ENCODE data around the gene P3H4.

The P3H4 gene

DNA sequence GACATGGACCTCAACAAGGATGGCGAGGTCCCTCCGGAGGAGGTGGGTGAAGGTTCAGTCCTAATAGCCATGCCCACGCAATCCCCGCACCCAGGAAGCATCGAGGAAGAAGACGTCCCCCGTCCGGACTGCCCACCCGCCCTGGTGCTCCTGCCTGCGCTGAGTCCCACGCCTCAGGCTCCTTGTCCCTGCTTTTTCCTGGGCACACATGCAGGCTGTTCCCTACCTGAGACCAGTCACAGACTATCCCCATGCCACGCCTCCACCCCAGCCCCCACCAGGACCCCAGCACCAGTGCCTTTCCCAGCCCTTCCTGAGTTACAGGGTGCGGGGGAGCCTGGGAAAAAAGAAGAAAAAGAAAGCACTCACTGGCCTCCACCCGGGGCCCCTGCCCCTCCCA is 10.0 kb upstream of the P3H4 start:
- no peak for DNase-seq

DNA sequence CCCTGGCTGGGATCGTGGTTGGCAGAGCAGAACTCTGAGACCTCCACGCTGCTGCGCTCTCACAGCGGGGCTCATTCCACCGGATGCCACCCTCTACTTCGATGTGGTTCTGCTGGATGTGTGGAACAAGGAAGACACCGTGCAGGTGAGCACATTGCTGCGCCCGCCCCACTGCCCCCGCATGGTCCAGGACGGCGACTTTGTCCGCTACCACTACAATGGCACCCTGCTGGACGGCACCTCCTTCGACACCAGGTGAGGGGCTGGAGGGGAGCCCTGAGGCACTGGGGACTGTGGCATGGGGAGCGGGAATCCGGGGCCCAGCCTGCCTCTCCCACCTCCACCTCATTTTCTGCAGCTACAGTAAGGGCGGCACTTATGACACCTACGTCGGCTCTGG is 6.3 kb upstream of the P3H4 start:
- DNase-seq, result no peak

DNA sequence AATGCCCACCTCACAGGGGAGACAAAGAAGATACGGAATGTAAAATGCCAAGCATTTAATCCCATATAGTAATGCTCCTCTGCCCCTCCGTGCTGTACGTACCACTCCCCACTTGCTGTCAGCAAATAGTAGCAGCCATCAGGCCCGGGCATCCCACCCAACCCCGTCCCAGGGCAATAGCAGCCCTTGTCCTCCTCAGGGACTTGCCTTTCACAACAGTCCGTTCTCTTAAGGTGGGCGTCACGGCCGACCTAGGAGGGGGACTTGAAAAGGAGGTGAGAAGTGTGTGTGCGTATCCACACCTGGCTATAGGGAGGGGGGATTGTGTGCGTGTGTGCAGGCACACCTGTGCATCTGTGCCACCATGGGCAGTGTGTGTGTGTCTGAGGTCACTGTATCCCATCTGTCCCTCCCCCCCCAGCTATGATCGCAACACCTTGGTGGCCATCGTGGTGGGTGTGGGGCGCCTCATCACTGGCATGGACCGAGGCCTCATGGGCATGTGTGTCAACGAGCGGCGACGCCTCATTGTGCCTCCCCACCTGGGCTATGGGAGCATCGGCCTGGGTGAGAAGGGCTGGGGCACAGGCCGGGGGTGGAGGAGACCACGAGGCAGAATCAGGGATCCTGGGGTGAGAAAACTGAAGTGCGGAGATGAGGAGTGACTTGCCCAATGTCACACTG is 5.0 kb upstream of the P3H4 start:
- no peak for DNase-seq

DNA sequence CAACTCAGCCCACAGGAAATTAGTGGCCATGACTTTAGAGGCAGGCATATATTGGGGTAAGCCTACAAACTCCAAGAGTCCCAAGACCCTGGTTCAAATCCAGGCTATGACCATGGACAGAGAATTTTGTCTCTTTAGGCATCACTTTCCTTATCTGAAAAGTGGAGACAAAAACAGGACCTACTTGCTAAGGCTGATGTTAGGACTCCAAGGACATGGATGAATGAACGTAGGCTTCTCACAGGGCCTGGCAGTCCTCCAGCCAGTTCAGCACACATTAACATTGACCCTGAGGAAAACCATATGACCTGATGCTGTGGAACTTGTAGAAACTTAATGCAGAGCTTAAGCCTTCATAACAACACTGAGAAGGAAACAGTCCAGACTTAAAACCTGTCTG is 2.4 kb upstream of the P3H4 start:
- DNase-seq, result no peak

DNA sequence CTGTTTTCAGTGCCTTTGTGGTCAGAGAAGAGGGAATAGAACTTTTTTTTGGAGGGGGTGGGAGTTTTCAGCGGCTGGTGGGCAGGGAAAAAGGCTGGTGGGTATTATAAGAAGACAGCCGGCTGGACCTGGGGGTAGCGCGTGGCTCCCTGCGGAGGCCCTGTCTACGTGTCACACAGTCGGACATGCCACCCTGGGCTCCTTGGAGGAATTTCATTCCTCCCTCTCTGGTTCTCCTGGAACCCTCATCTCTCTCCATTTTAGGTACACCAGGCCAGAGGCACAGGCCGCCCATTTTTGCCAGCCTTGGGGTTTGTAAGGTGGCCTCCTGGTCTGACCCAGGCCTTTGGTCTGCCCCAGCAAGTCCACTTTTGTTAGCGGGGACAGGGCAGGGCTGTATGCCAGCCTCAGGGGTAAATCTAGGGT is 2.0 kb upstream of the P3H4 start:
- DNase-seq, result no peak

DNA sequence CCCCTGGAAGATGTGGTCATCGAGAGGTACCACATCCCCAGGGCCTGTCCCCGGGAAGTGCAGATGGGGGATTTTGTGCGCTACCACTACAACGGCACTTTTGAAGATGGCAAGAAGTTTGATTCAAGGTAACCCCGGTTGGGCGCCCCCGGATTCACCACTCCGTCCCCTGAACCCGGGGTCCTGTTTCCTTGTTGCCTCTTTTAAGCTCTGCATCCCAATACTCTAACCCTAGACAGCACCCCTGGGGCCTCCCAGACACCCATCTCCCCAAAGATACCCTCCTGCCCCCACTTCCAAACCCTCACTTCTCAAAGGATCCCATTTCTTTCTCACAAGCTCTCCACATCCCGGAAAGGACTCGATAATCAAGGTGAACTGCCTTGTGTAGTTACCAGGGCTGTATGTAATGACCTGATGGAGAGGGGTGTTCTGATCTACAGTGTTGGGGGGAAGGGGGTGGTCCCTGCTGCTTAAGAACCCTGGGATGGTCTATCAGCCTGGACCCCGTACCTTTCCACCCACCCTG is 1.5 kb upstream of the P3H4 start:
- DNase-seq, result no peak

DNA sequence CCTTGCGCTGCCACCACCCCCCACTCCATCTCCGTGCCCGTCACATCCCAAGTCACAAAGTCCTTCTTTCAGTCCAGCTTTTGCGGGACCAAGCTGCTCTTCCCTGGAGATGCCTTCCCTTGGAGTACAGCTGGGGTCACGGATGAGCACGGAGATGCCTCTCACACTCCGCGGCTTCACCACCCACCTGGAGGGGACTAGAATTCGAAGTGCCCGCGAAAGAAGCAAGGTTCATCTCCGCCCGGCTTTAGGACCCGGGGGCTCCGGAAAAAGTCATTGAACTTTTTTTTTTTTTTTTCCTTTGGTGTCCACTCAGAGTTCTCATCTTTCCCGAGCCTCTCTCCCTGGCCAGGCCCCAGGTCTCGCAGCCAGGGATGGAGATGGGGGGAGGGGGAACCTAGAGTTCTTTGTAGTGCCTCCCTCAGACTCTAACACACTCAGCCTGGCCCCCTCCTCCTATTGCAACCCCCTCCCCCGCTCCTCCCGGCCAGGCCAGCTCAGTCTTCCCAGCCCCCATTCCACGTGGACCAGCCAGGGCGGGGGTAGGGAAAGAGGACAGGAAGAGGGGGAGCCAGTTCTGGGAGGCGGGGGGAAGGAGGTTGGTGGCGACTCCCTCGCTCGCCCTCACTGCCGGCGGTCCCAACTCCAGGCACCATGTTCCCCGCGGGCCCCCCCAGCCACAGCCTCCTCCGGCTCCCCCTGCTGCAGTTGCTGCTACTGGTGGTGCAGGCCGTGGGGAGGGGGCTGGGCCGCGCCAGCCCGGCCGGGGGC is 817 bp upstream of the P3H4 start, which contains the start of gene FKBP10:
TSS of gene FKBP10 (plus strand) at position 624 of the 771 bp plus-strand sequence. CDS start at position 655, 31 bp downstream.
- DNase-seq, result peak; percentile 96

DNA sequence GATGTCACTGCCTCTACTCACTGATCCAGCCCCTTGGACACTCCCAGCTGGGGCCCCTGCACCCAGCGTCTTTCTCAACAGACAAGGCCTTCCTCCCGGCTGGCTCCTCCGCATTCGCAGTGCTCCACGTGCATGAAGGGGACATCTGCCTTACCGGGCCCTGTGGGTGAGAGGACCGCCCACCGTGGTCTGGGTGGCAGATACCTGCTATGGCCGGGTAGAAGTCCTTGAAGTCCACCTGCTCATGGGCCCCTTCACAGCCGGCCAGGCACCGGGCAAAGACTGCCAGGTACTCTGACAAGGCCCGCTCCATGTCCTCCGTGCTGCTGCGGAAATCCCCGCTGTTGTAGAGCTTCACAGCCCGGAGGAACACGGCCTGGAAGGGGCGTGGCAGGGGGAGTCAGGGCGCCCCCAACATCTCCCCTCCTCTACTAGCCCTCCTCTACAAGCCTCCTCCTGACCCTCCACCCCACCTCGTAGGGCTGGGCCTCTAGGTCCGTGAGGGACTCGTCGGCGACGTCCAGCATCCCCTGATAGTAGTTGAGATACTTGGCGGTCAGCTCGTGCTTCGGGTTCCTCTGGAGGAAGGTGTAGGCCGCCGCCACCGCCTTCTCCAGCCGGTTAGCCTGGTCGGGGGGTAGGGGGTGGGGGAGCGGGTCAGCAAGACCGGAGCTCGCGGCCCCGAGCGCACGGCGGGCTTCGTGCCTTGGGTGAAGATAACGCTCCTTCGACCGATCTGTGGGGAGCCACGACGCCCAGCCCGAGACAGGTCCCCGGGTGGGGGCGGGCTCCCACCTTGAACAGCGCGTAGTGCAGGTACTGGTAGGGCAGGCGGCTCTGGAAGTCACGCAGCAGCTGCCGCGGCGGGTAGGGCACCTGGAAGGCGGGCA is 845 bp downstream of the P3H4 start:
- no peak for DNase-seq

DNA sequence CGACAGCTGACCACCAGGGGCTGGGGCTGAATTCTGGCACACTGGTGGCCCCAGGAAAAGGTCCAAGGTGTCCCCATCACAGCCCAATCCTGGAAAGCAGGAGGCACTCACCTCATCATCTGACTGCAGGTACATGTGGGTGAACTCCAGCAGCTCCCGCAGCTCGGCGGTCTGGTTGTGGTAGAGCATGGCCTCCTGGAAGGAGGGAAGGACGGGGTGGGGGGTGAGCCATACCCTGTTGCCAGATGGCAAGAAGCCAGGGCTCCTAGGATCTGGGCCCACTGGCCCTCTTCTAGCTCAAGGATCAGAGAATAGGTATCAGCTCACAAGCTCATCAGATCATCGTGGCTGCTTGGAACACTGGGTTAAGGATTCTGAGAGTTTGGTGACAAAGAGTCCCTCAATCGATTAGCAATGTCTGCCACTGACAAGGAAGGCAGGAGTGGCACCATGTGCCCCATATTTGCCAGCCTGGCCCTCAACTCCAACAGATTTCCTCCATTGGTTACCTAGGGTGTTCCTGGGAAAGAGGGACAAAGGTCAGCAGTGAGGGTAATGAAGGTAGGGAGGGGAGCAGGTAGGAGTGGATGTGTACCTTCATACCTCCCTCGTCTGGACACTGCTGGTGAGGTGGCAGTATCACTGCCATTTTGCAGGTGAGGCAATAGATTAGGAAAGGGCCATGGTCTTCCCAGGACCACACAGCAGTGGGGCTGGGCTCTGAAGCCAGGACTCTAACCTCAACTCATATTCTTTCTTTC is 4.9 kb downstream of the P3H4 start:
- no peak for DNase-seq

DNA sequence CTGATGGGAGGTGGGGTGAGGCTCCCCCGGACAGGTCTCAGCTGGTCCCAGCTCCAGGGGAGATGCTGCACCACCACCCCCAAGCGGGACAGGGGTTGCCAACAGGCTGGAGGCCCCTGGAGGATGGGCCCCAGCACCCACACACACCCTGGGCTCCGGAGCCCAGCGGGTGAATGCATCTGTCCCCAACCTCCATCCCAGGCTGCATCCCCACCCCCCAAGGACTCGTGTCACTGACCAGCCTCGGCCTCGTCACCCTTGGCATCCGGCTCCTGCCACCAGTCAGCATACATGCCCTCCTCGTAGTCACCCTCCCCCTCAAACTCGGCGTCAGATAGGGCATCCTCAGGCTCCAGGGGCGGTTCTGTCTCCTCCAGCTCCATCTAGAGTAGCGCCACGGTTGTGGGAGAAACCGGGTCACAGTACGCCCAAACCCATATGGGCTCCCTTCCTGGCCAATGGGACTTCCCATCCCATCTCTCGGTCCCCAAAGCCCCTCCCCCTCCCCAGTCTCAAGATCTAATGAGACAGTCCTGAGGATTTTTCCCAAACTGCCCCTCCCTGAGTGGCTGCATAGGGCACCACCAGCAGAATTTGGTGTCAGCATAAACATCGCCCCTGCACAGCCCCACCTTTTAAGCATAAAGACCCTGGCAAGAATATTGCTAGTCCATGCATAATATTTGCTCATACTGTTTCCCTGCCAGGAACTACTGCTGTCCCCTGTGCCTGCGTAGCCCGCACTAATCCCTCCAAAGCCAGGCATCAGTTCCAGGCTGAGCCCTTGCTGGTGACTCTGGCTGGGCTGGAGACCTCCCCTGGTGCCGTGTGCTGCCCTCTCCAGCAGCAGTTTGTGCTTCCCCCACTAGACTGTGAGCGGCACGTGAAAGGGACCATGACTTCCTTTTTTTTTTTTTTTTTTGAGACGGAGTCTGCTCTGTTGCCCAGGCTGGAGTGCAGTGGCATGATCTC is 8.4 kb downstream of the P3H4 start:
- DNase-seq, result no peak

DNA sequence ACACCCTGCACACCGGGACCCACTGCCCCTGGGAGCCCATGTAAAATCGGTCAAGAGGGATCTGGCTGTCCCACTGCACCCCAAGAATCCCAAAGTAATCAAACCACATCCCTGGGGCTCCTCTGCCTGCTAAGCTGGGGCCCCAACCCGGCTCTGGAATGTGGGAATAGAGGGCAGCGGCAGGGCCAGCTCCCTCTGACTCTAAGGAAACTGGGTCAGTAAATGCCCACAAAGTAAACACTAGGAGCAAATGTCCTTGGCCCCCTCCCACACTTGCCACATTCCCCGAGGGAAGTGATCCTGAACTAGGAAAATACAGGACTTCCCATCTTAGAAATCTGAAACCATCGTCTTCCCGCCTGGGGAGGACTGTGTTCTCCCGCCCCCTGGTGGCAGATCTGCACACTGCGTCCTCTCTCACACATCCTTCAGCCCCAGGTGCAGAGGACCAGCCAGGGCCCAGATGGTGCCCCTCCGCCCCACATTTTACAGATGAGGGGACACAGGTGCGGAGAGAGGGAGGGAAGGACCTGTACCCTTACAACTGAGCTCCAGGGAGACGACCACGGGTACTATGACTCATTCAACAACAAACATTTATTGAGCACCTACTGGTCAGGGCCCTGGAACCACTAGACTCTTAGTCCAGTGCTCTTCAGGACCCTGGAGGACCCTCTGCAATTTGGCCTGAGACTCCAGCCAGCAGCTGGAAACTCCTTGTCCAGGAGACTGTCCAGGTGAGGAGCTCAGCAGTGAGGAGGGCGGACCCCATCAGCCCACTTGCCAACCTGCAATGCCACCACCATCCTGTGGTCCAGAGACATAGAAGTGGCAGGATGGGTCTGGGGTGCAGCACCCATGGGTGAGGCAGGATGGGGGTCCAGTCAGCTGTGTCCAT is 10.1 kb downstream of the P3H4 start:
- DNase-seq, result peak; percentile 91

DNA sequence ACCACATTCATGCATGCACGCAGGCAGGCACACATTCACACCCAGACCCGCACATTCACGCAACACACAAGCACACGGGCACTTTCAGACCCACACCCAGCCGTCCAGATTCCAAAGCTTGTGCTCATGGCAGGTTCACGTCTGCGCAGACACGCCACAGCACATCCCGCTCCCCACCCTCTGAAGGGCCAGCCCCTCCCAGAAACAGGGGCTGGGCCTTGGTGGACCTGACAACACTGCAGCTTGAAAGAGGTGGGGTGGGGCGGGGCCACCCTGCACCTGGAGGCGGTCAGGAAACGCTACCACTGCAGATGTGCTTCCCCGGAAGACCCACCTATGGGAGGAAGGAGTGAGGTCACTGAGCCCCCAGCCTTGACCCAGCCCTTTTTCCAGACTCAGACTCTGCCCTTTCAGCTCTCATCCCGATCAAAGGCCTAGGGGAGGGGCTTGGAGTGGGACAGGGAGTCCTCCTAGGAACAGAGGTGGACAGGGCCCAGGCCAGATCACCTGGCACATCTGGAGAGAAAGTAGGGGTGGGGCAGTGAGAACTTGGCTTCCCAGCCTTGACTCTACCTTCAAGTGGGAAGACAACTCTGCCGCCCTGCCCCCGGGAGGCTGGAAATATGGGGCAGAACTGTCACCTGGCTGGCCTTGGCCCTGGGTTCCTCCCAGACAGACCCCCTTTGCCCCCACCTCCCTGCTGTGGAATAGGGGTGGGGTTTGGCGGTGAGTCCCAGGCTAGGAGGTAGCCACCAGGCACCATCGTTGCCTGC is 11.0 kb downstream of the P3H4 start:
- peak; percentile 55 for DNase-seq

DNA sequence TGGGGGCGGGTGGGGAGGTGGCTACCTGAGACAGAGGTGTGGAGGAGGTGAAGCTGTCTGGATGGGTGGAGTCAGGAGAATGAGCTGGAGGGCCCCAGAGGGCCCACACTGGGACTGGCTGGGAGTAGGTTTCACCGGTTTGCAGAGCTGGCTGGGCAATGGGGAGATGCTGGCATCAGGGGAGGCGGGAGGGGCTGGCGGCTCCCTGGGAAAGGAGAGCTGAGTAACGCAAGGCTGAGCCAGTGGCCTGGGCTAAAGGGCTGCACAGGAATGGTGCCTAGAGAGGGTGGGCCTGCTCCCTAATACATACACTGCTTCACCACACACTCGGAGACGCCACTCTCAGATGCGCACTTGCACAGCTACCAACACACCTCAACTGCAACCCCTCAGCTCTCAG is 12.4 kb downstream of the P3H4 start:
- peak; percentile 22 for DNase-seq

DNA sequence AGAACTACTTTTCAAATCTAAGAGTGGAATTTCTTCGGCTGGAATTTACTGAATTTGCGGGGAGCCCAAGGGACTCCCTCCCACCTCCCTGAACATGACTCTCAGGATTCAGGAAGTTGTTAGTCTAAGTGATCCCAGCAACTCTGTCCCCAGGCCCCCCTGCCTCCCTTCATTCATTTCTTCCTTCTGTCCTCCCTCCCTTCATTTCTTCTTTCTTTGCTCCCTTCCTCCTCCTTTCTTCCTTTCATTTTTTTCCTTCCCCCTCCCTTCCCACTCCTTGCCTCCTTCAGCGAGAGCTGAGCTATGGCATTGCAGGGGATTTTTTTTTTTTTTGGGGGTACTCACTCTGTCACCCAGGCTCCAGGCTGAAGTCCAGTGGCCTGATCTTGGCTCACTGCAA is 14.4 kb downstream of the P3H4 start:
- DNase-seq, result no peak

DNA sequence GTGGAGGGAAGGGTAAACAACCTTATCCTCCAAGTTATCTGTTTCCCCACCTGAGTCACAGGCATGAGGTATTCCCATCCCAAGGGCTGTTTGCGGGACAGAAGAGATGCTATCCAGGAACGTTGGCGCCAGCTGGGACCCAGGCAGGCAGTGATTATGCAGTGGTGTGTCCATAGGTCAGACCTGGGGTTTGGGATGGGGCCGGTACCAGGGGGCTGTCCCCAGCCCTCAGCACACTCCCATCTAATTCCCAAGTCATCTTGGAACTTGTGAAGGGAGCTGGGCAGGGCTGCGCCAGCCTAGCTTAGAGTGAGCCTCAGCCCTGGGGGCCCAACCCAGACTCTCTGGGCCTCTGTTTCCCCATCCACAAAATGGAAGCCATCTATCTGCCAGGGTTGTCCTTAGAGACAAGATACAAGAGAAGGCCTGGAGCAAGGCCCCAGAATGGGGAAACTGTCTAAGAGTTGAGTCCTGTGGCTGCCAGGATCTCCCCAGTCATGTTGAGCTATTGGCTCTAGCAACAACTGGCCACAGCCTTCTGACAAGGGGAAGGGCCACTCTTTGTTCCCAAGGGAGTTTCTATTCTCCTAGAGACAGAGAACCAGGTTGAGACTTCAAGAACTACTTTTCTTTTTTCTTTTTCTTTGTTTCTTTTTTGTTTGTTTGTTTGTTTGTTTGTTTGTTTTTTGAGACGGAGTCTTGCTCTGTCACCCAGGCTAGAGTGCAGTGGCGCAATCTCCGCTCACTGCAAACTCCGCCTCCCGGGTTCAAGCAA is 15.4 kb downstream of the P3H4 start:
- no peak for DNase-seq

DNA sequence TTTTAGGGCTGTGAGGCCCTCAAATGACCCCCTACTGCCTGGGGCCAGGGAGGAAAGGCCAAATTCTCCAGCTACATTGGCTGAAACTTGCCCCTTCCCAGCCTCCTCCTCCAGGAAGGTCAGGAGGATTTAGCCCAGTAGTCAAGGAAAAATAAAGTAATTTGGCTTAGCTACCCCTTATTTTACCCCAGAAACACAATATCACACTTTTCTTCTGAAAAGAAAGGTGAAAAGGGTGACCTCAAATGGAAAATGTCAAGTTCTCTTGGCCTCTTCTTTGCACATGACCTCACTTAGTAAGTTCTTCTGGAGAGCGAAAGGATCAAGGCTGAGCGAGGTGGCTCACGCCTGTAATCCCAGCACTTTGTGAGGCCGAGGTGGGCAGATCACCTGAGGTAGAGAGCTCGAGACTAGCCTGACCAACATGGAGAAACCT is 17.2 kb downstream of the P3H4 start:
- no peak for DNase-seq

DNA sequence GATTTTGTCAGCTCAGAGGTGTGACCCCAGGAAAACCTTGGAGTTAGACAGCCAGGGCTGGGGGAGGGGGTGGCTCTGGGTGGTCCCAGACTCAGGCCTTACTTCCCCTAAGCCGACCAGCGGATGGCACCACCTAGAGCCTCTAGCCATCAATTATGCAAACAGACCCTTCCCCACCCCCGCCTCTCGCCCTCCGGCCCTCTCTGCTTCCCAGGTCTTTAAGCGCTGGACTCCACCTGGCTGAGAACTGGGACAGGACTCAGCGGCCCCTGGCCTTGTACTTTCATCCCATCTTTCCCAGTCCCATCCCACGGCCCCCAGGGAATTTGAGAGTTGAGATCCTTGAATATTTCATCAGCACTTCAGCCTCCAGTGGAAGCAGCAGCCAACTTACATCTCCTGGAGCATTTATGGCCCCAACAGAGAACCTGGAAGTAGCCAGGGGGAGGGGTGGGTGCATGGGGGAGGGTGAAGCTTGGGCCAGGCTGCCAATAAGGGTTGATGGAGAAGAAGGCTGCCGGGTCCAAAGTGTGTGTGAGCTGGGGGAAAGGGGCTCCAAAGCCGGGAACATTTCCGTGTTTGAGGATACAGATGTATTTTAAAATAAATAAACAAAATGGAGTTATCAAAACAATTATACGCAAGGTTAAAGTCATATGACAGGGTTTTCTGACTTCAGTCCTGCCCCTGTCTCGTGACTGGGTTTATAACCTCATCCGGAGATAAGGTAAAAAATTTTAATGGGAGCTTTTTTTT is 17.8 kb downstream of the P3H4 start:
- no peak for DNase-seq

Data from femur (tissue), 1 donor.